ENCODE measurements around the gene PEAK1.

GRCh38 chr15:77115179-77115578, 304.7 kb downstream of the PEAK1 start:
- no peak for TF ChIP-seq POLR2A (IDR thresholded peaks at IDR 0.05; ENCODE audit: low read length)
- no peak for TF ChIP-seq GATA1 (IDR thresholded peaks at IDR 0.05; ENCODE audit: low read depth, low read length)

All from erythroblast (primary cell).